ENCODE data around the gene ZNF641. TPM values are rescaled to one million over a fixed set of nuclear protein-coding genes. Genes with fewer than 3 reads are reported as not detected.

The ZNF641 gene
- polyA plus RNA-seq, 2 of the 4 experiments (the other 2 are of a cell fraction): 9.1 to 11.8 TPM

GRCh38 chr12:48349471-48349870 lies 1.2 kb downstream of the ZNF641 start:
- DNase-seq (ENCODE audit: low read depth in 1 of 2, low spot score in 1 of 2): no peak
- Histone ChIP-seq H3K4me2 (peak overlapping the region; percentile 82), H3K9me3 (no peaks in the 10 kb centered on the region), H3K27ac (no peak overlapping the region), H3K4me1 (peaks cover 8% of the 10 kb centered on the region; the same call in 2 of the 3 replicates), H3K4me3 (no peak overlapping the region)
- no peak for TF ChIP-seq RCOR1 (IDR thresholded peaks at IDR 0.05; ENCODE audit: low read depth, low read length)
- no peak for TF ChIP-seq SMC3 (IDR thresholded peaks at IDR 0.05)
- no peak for TF ChIP-seq POLR2AphosphoS2 (conservative IDR thresholded peaks at IDR 0.05; ENCODE audit: low read length)
- no peak for TF ChIP-seq ATOH8 (CRISPR knock-in tag; IDR thresholded peaks at IDR 0.05; ENCODE audit: low read depth)
- no peak for TF ChIP-seq CBX2 (IDR thresholded peaks at IDR 0.05; ENCODE audit: borderline replicate concordance, low read depth)
- no peak for TF ChIP-seq SREBF2 (IDR thresholded peaks at IDR 0.05)
- no peak for TF ChIP-seq HES2 (IDR thresholded peaks at IDR 0.05)
- TF ChIP-seq MAZ (IDR thresholded peaks at IDR 0.05; ENCODE audit: borderline replicate concordance, low read depth, low read length): no peak
- no peak for TF ChIP-seq CEBPB (IDR thresholded peaks at IDR 0.05)
- no peak for TF ChIP-seq KDM5A (IDR thresholded peaks at IDR 0.05)
- ChIA-PET CTCF (no interaction called here), POLR2A (no interaction called here)
- FAIRE-seq: no peak
- 49% methylated on average over 2 of the region's 2 CpGs for WGBS (ENCODE audit: missing lambda C conversion rate)
- ATAC-seq: no peak

GRCh38 chr12:48342980-48343379 lies 7.7 kb downstream of the ZNF641 start:
- WGBS (ENCODE audit: missing lambda C conversion rate): 95% methylated on average over 7 of the region's 8 CpGs
- H3K9me3 ChIP-seq: no peaks in the 10 kb centered on the region
- ATAC-seq (no peak), DNase-seq (ENCODE audit: low read depth in 1 of 2, low spot score in 1 of 2) (no peak), FAIRE-seq (no peak)
- no peak overlapping the region for H3K27ac ChIP-seq
- H3K4me3 ChIP-seq: no peak overlapping the region
- no peak overlapping the region for H3K4me2 ChIP-seq
- TF ChIP-seq FOSL2 (IDR thresholded peaks at IDR 0.05): no peak
- no peak for TF ChIP-seq FOSL2 (CRISPR knock-in tag; IDR thresholded peaks at IDR 0.05)
- TF ChIP-seq ZSCAN20 (CRISPR knock-in tag; IDR thresholded peaks at IDR 0.05): no peak
- TF ChIP-seq MAFK (IDR thresholded peaks at IDR 0.05; ENCODE audit: partially characterized antibody): no peak
- TF ChIP-seq EHF (CRISPR knock-in tag; IDR thresholded peaks at IDR 0.05): no peak
- no peak for TF ChIP-seq PBX3 (IDR thresholded peaks at IDR 0.05)
- no peaks in the 10 kb centered on the region for H3K4me1 ChIP-seq
- ChIA-PET POLR2A (no interaction called here), CTCF (no interaction called here)

GRCh38 chr12:48340943-48341342 lies 9.8 kb downstream of the ZNF641 start:
- ChIA-PET CTCF (interaction anchor here (1.2 kb wide), 2 partner anchors 11 to 151 kb away, joined by 3 to 4 read pairs; no protein-coding TSS in a partner anchor), POLR2A (no interaction called here)
- no peak overlapping the region for H3K4me2 ChIP-seq
- FAIRE-seq (no peak), ATAC-seq (no peak), DNase-seq (ENCODE audit: low read depth in 1 of 2, low spot score in 1 of 2) (no peak)
- no peaks in the 10 kb centered on the region for H3K4me1 ChIP-seq
- no peaks in the 10 kb centered on the region for H3K9me3 ChIP-seq
- TF ChIP-seq ZNF302 (CRISPR knock-in tag; IDR thresholded peaks at IDR 0.05) (no peak), MAFK (IDR thresholded peaks at IDR 0.05; ENCODE audit: partially characterized antibody) (peak; percentile 82)
- no peak overlapping the region for H3K27ac ChIP-seq
- H3K4me3 ChIP-seq: no peak overlapping the region
- WGBS (ENCODE audit: missing lambda C conversion rate): 78% methylated on average over 2 of the region's 2 CpGs

- no peak overlapping the region for H3K27ac ChIP-seq
- no peak overlapping the region for H3K4me3 ChIP-seq
- DNase-seq (ENCODE audit: low read depth in 1 of 2, low spot score in 1 of 2): no peak
- POLR2A ChIA-PET: no interaction called here
- CTCF ChIA-PET: no interaction called here
- no peak for ATAC-seq
- no peak overlapping the region for H3K4me2 ChIP-seq
- 91% methylated on average over 3 of the region's 3 CpGs for WGBS (ENCODE audit: missing lambda C conversion rate)
- TF ChIP-seq GATA3 (IDR thresholded peaks at IDR 0.05; ENCODE audit: borderline replicate concordance): no peak
- TF ChIP-seq PBX3 (IDR thresholded peaks at IDR 0.05): no peak
- no peak for TF ChIP-seq EP300 (IDR thresholded peaks at IDR 0.05)
- no peak for TF ChIP-seq TP53 (CRISPR knock-in tag; IDR thresholded peaks at IDR 0.05)
- no peak for TF ChIP-seq NFE2L2 (conservative IDR thresholded peaks at IDR 0.05; ENCODE audit: low read length)
- no peak for TF ChIP-seq ATOH8 (CRISPR knock-in tag; IDR thresholded peaks at IDR 0.05; ENCODE audit: low read depth)
- FAIRE-seq: no peak
- no peaks in the 10 kb centered on the region for H3K4me1 ChIP-seq
- H3K9me3 ChIP-seq: no peaks in the 10 kb centered on the region
Measured at GRCh38 chr12:48339442-48340117, 11.1 kb downstream of the ZNF641 start.

Measured in A549 (cell line).